ENCODE measurements around the gene MYDGF. TPM values are rescaled to one million over a fixed set of nuclear protein-coding genes. Genes with fewer than 3 reads are reported as not detected.
A peak's percentile ranks its signal among the peaks of the same experiment; 100 is the strongest.

MYDGF gene
- polyA plus RNA-seq, 4 donors, result 45.8 to 220 (median 96.1) TPM

GRCh38 chr19:4639531-4640246 lies 30.5 kb downstream of the MYDGF start:
- no peak for FAIRE-seq
- peaks cover 0 to 13% (median 0%) of the 10 kb centered on the region in 3 donors for H3K36me3 ChIP-seq (ENCODE audit: control insufficient read depth in 3 of 3, insufficient read depth in 2 of 3, low read depth in 1 of 3, low read length in 3 of 3)
- WGBS, 3 donors, result 2 to 7% (median 7%) methylated on average over 19 to 39 of the region's 39 CpGs
- peaks cover 0 to 11% (median 0%) of the 10 kb centered on the region in 3 donors for H3K27me3 ChIP-seq (ENCODE audit: control insufficient read depth in 3 of 3, insufficient read depth in 3 of 3, low read length in 3 of 3)
- peaks cover 0 to 32% (median 0%) of the 10 kb centered on the region in 3 donors for H3K4me1 ChIP-seq (ENCODE audit: control insufficient read depth in 3 of 3, insufficient read depth in 2 of 3, low read depth in 1 of 3, low read length in 2 of 3)
- peak overlapping the region; percentile 5 to 74 (median 32) for H3K27ac ChIP-seq (ENCODE audit: low read depth in 1 of 3, low read length in 2 of 3)
- peak overlapping the region; percentile 58 to 89 (median 67) for H3K4me3 ChIP-seq (ENCODE audit: low read depth in 1 of 3, low read length in 3 of 3)
- no peaks in the 10 kb centered on the region for H3K9me3 ChIP-seq (ENCODE audit: control insufficient read depth in 2 of 2, insufficient read depth in 1 of 2, low read depth in 1 of 2, low read length in 1 of 2)
- peak in 1 of 2 donors; percentile 52 for DNase-seq

GRCh38 chr19:4638828-4639530 lies 31.2 kb downstream of the MYDGF start, which contains the start of gene TNFAIP8L1:
Gene TNFAIP8L1, plus strand, starts transcription at chr19:4639516. Its CDS starts 12,354 bp downstream, at chr19:4651870.
- H3K4me1 ChIP-seq (ENCODE audit: control insufficient read depth in 3 of 3, insufficient read depth in 2 of 3, low read depth in 1 of 3, low read length in 2 of 3), result peaks cover 0 to 32% (median 0%) of the 10 kb centered on the region in 3 donors
- DNase-seq (peak; percentile 96 to 97), FAIRE-seq (no peak)
- WGBS, 3 donors, result 2 to 3% (median 2%) methylated on average over 34 to 49 of the region's 49 CpGs
- peaks cover 0 to 11% (median 0%) of the 10 kb centered on the region in 3 donors for H3K36me3 ChIP-seq (ENCODE audit: control insufficient read depth in 3 of 3, insufficient read depth in 2 of 3, low read depth in 1 of 3, low read length in 3 of 3)
- no peaks in the 10 kb centered on the region for H3K9me3 ChIP-seq (ENCODE audit: control insufficient read depth in 2 of 2, insufficient read depth in 1 of 2, low read depth in 1 of 2, low read length in 1 of 2)
- H3K27ac ChIP-seq (ENCODE audit: low read depth in 1 of 3, low read length in 2 of 3), result peak within 1 kb of the TSS; percentile 41 to 85 (median 63)
- peaks cover 0 to 11% (median 0%) of the 10 kb centered on the region in 3 donors for H3K27me3 ChIP-seq (ENCODE audit: control insufficient read depth in 3 of 3, insufficient read depth in 3 of 3, low read length in 3 of 3)
- H3K4me3 ChIP-seq (ENCODE audit: low read depth in 1 of 3, low read length in 3 of 3), result peak within 1 kb of the TSS; percentile 58 to 89 (median 67)

- Histone ChIP-seq H3K36me3 (ENCODE audit: control insufficient read depth in 3 of 3, insufficient read depth in 2 of 3, low read depth in 1 of 3, low read length in 3 of 3) (peaks cover 0 to 8% (median 0%) of the 10 kb centered on the region in 3 donors), H3K27me3 (ENCODE audit: control insufficient read depth in 3 of 3, insufficient read depth in 3 of 3, low read length in 3 of 3) (peaks cover 0 to 11% (median 0%) of the 10 kb centered on the region in 3 donors), H3K4me1 (ENCODE audit: control insufficient read depth in 3 of 3, insufficient read depth in 2 of 3, low read depth in 1 of 3, low read length in 2 of 3) (peaks cover 0 to 32% (median 0%) of the 10 kb centered on the region in 3 donors), H3K9me3 (ENCODE audit: control insufficient read depth in 2 of 2, insufficient read depth in 1 of 2, low read depth in 1 of 2, low read length in 1 of 2) (no peaks in the 10 kb centered on the region), H3K27ac (ENCODE audit: low read depth in 1 of 3, low read length in 2 of 3) (peak overlapping the region in 1 of 3 donors; percentile 85), H3K4me3 (ENCODE audit: low read depth in 1 of 3, low read length in 3 of 3) (no peak overlapping the region)
- WGBS, 3 donors, result 74 to 90% (median 82%) methylated on average over 11 of the region's 11 CpGs
- FAIRE-seq (no peak), DNase-seq (no peak)
Measured at GRCh38 chr19:4638317-4638716, 31.8 kb downstream of the MYDGF start.

GRCh38 chr19:4636761-4637160 lies 33.4 kb downstream of the MYDGF start:
- WGBS, 3 donors, result 48 to 65% (median 49%) methylated on average over 8 of the region's 8 CpGs
- Histone ChIP-seq H3K4me1 (ENCODE audit: control insufficient read depth in 3 of 3, insufficient read depth in 2 of 3, low read depth in 1 of 3, low read length in 2 of 3) (peaks cover 0 to 32% (median 0%) of the 10 kb centered on the region in 3 donors), H3K4me3 (ENCODE audit: low read depth in 1 of 3, low read length in 3 of 3) (peak overlapping the region in 1 of 3 donors; percentile 11), H3K36me3 (ENCODE audit: control insufficient read depth in 3 of 3, insufficient read depth in 2 of 3, low read depth in 1 of 3, low read length in 3 of 3) (no peaks in the 10 kb centered on the region), H3K27ac (ENCODE audit: low read depth in 1 of 3, low read length in 2 of 3) (no peak overlapping the region), H3K27me3 (ENCODE audit: control insufficient read depth in 3 of 3, insufficient read depth in 3 of 3, low read length in 3 of 3) (peaks cover 0 to 11% (median 0%) of the 10 kb centered on the region in 3 donors), H3K9me3 (ENCODE audit: control insufficient read depth in 2 of 2, insufficient read depth in 1 of 2, low read depth in 1 of 2, low read length in 1 of 2) (no peaks in the 10 kb centered on the region)
- DNase-seq (no peak), FAIRE-seq (no peak)

GRCh38 chr19:4636151-4636717 lies 33.9 kb downstream of the MYDGF start:
- peak overlapping the region; percentile 19 to 55 (median 45) for H3K4me3 ChIP-seq (ENCODE audit: low read depth in 1 of 3, low read length in 3 of 3)
- WGBS, 3 donors, result 0 to 1% (median 1%) methylated on average over 35 to 43 of the region's 43 CpGs
- FAIRE-seq, result no peak

GRCh38 chr19:4635754-4636116 lies 34.4 kb downstream of the MYDGF start:
- peak overlapping the region; percentile 19 to 55 (median 45) for H3K4me3 ChIP-seq (ENCODE audit: low read depth in 1 of 3, low read length in 3 of 3)
- H3K27ac ChIP-seq (ENCODE audit: low read depth in 1 of 3, low read length in 2 of 3), result no peak overlapping the region
- FAIRE-seq, result no peak
- no peaks in the 10 kb centered on the region for H3K36me3 ChIP-seq (ENCODE audit: control insufficient read depth in 3 of 3, insufficient read depth in 2 of 3, low read depth in 1 of 3, low read length in 3 of 3)
- WGBS, 3 donors, result 19 to 38% (median 27%) methylated on average over 10 to 13 of the region's 13 CpGs
- peaks cover 0 to 11% (median 0%) of the 10 kb centered on the region in 3 donors for H3K27me3 ChIP-seq (ENCODE audit: control insufficient read depth in 3 of 3, insufficient read depth in 3 of 3, low read length in 3 of 3)
- peak in 1 of 2 donors; percentile 36 for DNase-seq
- no peaks in the 10 kb centered on the region for H3K9me3 ChIP-seq (ENCODE audit: control insufficient read depth in 2 of 2, insufficient read depth in 1 of 2, low read depth in 1 of 2, low read length in 1 of 2)
- peaks cover 0 to 25% (median 0%) of the 10 kb centered on the region in 3 donors for H3K4me1 ChIP-seq (ENCODE audit: control insufficient read depth in 3 of 3, insufficient read depth in 2 of 3, low read depth in 1 of 3, low read length in 2 of 3)

More at GRCh38 chr19:4636151-4636717, 33.9 kb downstream of the MYDGF start:
- peak; percentile 31 to 77 for DNase-seq
- H3K9me3 ChIP-seq (ENCODE audit: control insufficient read depth in 2 of 2, insufficient read depth in 1 of 2, low read depth in 1 of 2, low read length in 1 of 2), result no peaks in the 10 kb centered on the region
- no peaks in the 10 kb centered on the region for H3K36me3 ChIP-seq (ENCODE audit: control insufficient read depth in 3 of 3, insufficient read depth in 2 of 3, low read depth in 1 of 3, low read length in 3 of 3)
- peaks cover 0 to 11% (median 0%) of the 10 kb centered on the region in 3 donors for H3K27me3 ChIP-seq (ENCODE audit: control insufficient read depth in 3 of 3, insufficient read depth in 3 of 3, low read length in 3 of 3)
- H3K27ac ChIP-seq (ENCODE audit: low read depth in 1 of 3, low read length in 2 of 3), result no peak overlapping the region
- peaks cover 0 to 30% (median 0%) of the 10 kb centered on the region in 3 donors for H3K4me1 ChIP-seq (ENCODE audit: control insufficient read depth in 3 of 3, insufficient read depth in 2 of 3, low read depth in 1 of 3, low read length in 2 of 3)

- WGBS, 3 donors, result 29 to 42% (median 34%) methylated on average over 14 of the region's 14 CpGs
- Histone ChIP-seq H3K4me3 (ENCODE audit: low read depth in 1 of 3, low read length in 3 of 3) (no peak overlapping the region), H3K4me1 (ENCODE audit: control insufficient read depth in 3 of 3, insufficient read depth in 2 of 3, low read depth in 1 of 3, low read length in 2 of 3) (peaks cover 0 to 10% (median 0%) of the 10 kb centered on the region in 3 donors), H3K9me3 (ENCODE audit: control insufficient read depth in 2 of 2, insufficient read depth in 1 of 2, low read depth in 1 of 2, low read length in 1 of 2) (no peaks in the 10 kb centered on the region), H3K27me3 (ENCODE audit: control insufficient read depth in 3 of 3, insufficient read depth in 3 of 3, low read length in 3 of 3) (peaks cover 0 to 11% (median 0%) of the 10 kb centered on the region in 3 donors), H3K36me3 (ENCODE audit: control insufficient read depth in 3 of 3, insufficient read depth in 2 of 3, low read depth in 1 of 3, low read length in 3 of 3) (no peaks in the 10 kb centered on the region), H3K27ac (ENCODE audit: low read depth in 1 of 3, low read length in 2 of 3) (peak overlapping the region in 1 of 3 donors; percentile 5)
- DNase-seq (peak; percentile 56 to 61), FAIRE-seq (no peak)
Measured at GRCh38 chr19:4633140-4633967, 36.8 kb downstream of the MYDGF start.
